ENCODE measurements around the gene EPHA4.

- TF ChIP-seq CREB1 (IDR thresholded peaks at IDR 0.05; ENCODE audit: low read depth): no peak
- TF ChIP-seq, protein P1, sequence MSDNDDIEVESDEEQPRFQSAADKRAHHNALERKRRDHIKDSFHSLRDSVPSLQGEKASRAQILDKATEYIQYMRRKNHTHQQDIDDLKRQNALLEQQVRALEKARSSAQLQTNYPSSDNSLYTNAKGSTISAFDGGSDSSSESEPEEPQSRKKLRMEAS (IDR thresholded peaks at IDR 0.05): no peak
- TF ChIP-seq CEBPB (IDR thresholded peaks at IDR 0.05): no peak
- TF ChIP-seq RAD21 (IDR thresholded peaks at IDR 0.05; ENCODE audit: low read depth): no peak
- no peak for TF ChIP-seq EP300 (IDR thresholded peaks at IDR 0.05; ENCODE audit: borderline replicate concordance)
- TF ChIP-seq REST (IDR thresholded peaks at IDR 0.05; ENCODE audit: low read depth): no peak
- TF ChIP-seq TEAD4 (IDR thresholded peaks at IDR 0.05): no peak
- TF ChIP-seq YY1 (IDR thresholded peaks at IDR 0.05; ENCODE audit: low read depth): no peak
- no peak for TF ChIP-seq TCF12 (IDR thresholded peaks at IDR 0.05; ENCODE audit: low read depth)
- TF ChIP-seq FOXM1 (IDR thresholded peaks at IDR 0.05; ENCODE audit: borderline replicate concordance, low read depth): no peak
- no peak for TF ChIP-seq TAF1 (IDR thresholded peaks at IDR 0.05; ENCODE audit: low read depth)
Observed at GRCh38 chr2:221541131-221541735, 30.9 kb downstream of the EPHA4 start.
